Measurements from ENCODE around the gene PIPOX. TPM values are rescaled to one million over a fixed set of nuclear protein-coding genes. Genes with fewer than 3 reads are reported as not detected.

PIPOX gene
- total and polyA plus RNA-seq, 2 of the 8 experiments (the other 6 are each of a cell fraction or from before 2014, with no cell fraction given), result 57.2 to 99.6 TPM

DNA sequence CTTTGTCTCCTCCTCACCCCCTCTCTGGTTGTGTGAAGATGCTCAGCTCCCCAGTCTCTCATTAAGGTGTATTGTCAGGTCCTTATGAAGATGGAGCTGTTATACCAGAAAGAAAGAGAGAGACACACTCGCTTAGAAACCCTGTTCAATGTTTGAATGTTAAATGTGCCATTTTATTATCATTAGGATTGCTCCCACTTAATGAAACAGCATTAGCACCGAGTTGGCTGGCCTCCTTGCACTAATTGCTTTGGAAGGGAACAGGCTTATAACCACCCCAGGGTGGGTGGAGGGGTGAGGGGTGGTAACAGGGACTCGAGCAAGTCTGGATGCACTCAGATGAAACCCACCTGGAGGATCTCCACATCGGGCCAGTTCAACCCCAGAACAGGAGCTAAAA, 14.4 kb downstream of the PIPOX start (continued):
- TF ChIP-seq, protein P1, sequence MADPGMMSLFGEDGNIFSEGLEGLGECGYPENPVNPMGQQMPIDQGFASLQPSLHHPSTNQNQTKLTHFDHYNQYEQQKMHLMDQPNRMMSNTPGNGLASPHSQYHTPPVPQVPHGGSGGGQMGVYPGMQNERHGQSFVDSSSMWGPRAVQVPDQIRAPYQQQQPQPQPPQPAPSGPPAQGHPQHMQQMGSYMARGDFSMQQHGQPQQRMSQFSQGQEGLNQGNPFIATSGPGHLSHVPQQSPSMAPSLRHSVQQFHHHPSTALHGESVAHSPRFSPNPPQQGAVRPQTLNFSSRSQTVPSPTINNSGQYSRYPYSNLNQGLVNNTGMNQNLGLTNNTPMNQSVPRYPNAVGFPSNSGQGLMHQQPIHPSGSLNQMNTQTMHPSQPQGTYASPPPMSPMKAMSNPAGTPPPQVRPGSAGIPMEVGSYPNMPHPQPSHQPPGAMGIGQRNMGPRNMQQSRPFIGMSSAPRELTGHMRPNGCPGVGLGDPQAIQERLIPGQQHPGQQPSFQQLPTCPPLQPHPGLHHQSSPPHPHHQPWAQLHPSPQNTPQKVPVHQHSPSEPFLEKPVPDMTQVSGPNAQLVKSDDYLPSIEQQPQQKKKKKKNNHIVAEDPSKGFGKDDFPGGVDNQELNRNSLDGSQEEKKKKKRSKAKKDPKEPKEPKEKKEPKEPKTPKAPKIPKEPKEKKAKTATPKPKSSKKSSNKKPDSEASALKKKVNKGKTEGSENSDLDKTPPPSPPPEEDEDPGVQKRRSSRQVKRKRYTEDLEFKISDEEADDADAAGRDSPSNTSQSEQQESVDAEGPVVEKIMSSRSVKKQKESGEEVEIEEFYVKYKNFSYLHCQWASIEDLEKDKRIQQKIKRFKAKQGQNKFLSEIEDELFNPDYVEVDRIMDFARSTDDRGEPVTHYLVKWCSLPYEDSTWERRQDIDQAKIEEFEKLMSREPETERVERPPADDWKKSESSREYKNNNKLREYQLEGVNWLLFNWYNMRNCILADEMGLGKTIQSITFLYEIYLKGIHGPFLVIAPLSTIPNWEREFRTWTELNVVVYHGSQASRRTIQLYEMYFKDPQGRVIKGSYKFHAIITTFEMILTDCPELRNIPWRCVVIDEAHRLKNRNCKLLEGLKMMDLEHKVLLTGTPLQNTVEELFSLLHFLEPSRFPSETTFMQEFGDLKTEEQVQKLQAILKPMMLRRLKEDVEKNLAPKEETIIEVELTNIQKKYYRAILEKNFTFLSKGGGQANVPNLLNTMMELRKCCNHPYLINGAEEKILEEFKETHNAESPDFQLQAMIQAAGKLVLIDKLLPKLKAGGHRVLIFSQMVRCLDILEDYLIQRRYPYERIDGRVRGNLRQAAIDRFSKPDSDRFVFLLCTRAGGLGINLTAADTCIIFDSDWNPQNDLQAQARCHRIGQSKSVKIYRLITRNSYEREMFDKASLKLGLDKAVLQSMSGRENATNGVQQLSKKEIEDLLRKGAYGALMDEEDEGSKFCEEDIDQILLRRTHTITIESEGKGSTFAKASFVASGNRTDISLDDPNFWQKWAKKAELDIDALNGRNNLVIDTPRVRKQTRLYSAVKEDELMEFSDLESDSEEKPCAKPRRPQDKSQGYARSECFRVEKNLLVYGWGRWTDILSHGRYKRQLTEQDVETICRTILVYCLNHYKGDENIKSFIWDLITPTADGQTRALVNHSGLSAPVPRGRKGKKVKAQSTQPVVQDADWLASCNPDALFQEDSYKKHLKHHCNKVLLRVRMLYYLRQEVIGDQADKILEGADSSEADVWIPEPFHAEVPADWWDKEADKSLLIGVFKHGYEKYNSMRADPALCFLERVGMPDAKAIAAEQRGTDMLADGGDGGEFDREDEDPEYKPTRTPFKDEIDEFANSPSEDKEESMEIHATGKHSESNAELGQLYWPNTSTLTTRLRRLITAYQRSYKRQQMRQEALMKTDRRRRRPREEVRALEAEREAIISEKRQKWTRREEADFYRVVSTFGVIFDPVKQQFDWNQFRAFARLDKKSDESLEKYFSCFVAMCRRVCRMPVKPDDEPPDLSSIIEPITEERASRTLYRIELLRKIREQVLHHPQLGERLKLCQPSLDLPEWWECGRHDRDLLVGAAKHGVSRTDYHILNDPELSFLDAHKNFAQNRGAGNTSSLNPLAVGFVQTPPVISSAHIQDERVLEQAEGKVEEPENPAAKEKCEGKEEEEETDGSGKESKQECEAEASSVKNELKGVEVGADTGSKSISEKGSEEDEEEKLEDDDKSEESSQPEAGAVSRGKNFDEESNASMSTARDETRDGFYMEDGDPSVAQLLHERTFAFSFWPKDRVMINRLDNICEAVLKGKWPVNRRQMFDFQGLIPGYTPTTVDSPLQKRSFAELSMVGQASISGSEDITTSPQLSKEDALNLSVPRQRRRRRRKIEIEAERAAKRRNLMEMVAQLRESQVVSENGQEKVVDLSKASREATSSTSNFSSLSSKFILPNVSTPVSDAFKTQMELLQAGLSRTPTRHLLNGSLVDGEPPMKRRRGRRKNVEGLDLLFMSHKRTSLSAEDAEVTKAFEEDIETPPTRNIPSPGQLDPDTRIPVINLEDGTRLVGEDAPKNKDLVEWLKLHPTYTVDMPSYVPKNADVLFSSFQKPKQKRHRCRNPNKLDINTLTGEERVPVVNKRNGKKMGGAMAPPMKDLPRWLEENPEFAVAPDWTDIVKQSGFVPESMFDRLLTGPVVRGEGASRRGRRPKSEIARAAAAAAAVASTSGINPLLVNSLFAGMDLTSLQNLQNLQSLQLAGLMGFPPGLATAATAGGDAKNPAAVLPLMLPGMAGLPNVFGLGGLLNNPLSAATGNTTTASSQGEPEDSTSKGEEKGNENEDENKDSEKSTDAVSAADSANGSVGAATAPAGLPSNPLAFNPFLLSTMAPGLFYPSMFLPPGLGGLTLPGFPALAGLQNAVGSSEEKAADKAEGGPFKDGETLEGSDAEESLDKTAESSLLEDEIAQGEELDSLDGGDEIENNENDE (IDR thresholded peaks at IDR 0.05; ENCODE audit: insufficient replicate concordance, low read length), result no peak
- TF ChIP-seq TEAD4 (IDR thresholded peaks at IDR 0.05; ENCODE audit: low read depth, low read length) (no peak), TAF1 (IDR thresholded peaks at IDR 0.05; ENCODE audit: low read depth, low read length) (no peak), HDAC6 (IDR thresholded peaks at IDR 0.05; ENCODE audit: low read depth, low read length) (no peak), KDM5A (IDR thresholded peaks at IDR 0.05; ENCODE audit: low read length) (no peak), CHD2 (IDR thresholded peaks at IDR 0.05; ENCODE audit: low read length) (no peak), SAP30 (IDR thresholded peaks at IDR 0.05; ENCODE audit: insufficient read depth, insufficient replicate concordance, low read length) (no peak), RXRA (IDR thresholded peaks at IDR 0.05; ENCODE audit: insufficient read depth, low read depth, low read length) (no peak), ZNF274 (IDR thresholded peaks at IDR 0.05; ENCODE audit: borderline replicate concordance, extremely low read depth, low read length) (no peak), TBP (IDR thresholded peaks at IDR 0.05; ENCODE audit: low read depth, low read length) (no peak)
- TF ChIP-seq, protein P2, sequence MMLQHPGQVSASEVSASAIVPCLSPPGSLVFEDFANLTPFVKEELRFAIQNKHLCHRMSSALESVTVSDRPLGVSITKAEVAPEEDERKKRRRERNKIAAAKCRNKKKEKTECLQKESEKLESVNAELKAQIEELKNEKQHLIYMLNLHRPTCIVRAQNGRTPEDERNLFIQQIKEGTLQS (IDR thresholded peaks at IDR 0.05; ENCODE audit: insufficient read depth, low read depth, low read length), result no peak
